ENCODE results near the gene UBQLN4.

Gene UBQLN4

GRCh38 chr1:156070548-156070947 is 16.9 kb upstream of the UBQLN4 start:
- H3K4me3 ChIP-seq = no peak overlapping the region
- no peaks in the 10 kb centered on the region for H3K9me3 ChIP-seq
- TF ChIP-seq CTCF (IDR thresholded peaks at IDR 0.05) = no peak
- H3K36me3 ChIP-seq = peaks cover 0 to 13% (median 0%) of the 10 kb centered on the region in 3 donors
- DNase-seq = no peak
- no peaks in the 10 kb centered on the region for H3K27me3 ChIP-seq
- intact Hi-C loops (cut with DNase I; ENCODE audit: low total_unique reads) = no loop called here
- H3K27ac ChIP-seq = no peak overlapping the region
- H3K4me1 ChIP-seq = no peaks in the 10 kb centered on the region

GRCh38 chr1:156069490-156070455 is 16.2 kb upstream of the UBQLN4 start:
- intact Hi-C loops (cut with DNase I; ENCODE audit: low total_unique reads) = no loop called here
- no peak for TF ChIP-seq CTCF (IDR thresholded peaks at IDR 0.05)
- DNase-seq = no peak
- Histone ChIP-seq H3K27ac (no peak overlapping the region), H3K4me1 (no peaks in the 10 kb centered on the region), H3K4me3 (no peak overlapping the region), H3K36me3 (peaks cover 0 to 13% (median 0%) of the 10 kb centered on the region in 3 donors), H3K9me3 (no peaks in the 10 kb centered on the region), H3K27me3 (no peaks in the 10 kb centered on the region)

- no peaks in the 10 kb centered on the region for H3K9me3 ChIP-seq
- TF ChIP-seq CTCF (IDR thresholded peaks at IDR 0.05) = no peak
- H3K27me3 ChIP-seq = no peaks in the 10 kb centered on the region
- no peaks in the 10 kb centered on the region for H3K4me1 ChIP-seq
- no peak for DNase-seq
- H3K4me3 ChIP-seq = no peak overlapping the region
- peaks cover 0 to 13% (median 0%) of the 10 kb centered on the region in 3 donors for H3K36me3 ChIP-seq
- intact Hi-C loops (cut with DNase I; ENCODE audit: low total_unique reads) = no loop called here
- H3K27ac ChIP-seq = no peak overlapping the region
These were observed 13.7 kb upstream of the UBQLN4 start for GRCh38 chr1:156067262-156067661.

- H3K27me3 ChIP-seq = no peaks in the 10 kb centered on the region
- no peak for TF ChIP-seq CTCF (IDR thresholded peaks at IDR 0.05)
- no peaks in the 10 kb centered on the region for H3K4me1 ChIP-seq
- H3K4me3 ChIP-seq = no peak overlapping the region
- no peak overlapping the region for H3K27ac ChIP-seq
- intact Hi-C loops (cut with DNase I; ENCODE audit: low total_unique reads) = no loop called here
- DNase-seq = no peak
- peaks cover 0 to 13% (median 0%) of the 10 kb centered on the region in 3 donors for H3K36me3 ChIP-seq
- no peaks in the 10 kb centered on the region for H3K9me3 ChIP-seq
These were observed 12.3 kb upstream of the UBQLN4 start for GRCh38 chr1:156065871-156066270.

GRCh38 chr1:156065212-156065611 is 11.6 kb upstream of the UBQLN4 start:
- no peak for TF ChIP-seq CTCF (IDR thresholded peaks at IDR 0.05)
- peaks cover 0 to 13% (median 0%) of the 10 kb centered on the region in 3 donors for H3K36me3 ChIP-seq
- no peaks in the 10 kb centered on the region for H3K27me3 ChIP-seq
- no peaks in the 10 kb centered on the region for H3K4me1 ChIP-seq
- no peak overlapping the region for H3K4me3 ChIP-seq
- H3K27ac ChIP-seq = no peak overlapping the region
- DNase-seq = no peak
- no peaks in the 10 kb centered on the region for H3K9me3 ChIP-seq
- intact Hi-C loops (cut with DNase I; ENCODE audit: low total_unique reads) = no loop called here
